GM21447 (cell line): ENCODE results near the gene RHEBL1.
A peak's percentile ranks its signal among the peaks of the same experiment; 100 is the strongest.
"Not testable (repeated sequence)": the region's sequence is repeated elsewhere in the genome, so short reads cannot be mapped to it uniquely, and the experiment has no call there.

Experiments
- ATAC-seq: cut with Tn5 transposase; IDR thresholded peaks from one replicate; pipeline ENCODE4 v1.9.1; 2021; ENCODE audit not compliant: unreplicated experiment

RHEBL1 gene

GRCh38 chr12:49089821-49090773 lies 20.3 kb upstream of the RHEBL1 start:
- no peak for ATAC-seq

GRCh38 chr12:49088932-49089330 lies 19.2 kb upstream of the RHEBL1 start:
- no peak for ATAC-seq

GRCh38 chr12:49088150-49088931 lies 18.6 kb upstream of the RHEBL1 start:
- peak; percentile 86 for ATAC-seq

- ATAC-seq = no peak
These were observed 16.3 kb upstream of the RHEBL1 start for GRCh38 chr12:49086116-49086515.

- no peak for ATAC-seq
These were observed 14.7 kb upstream of the RHEBL1 start for GRCh38 chr12:49084438-49084837.

GRCh38 chr12:49079793-49080192 lies 10.0 kb upstream of the RHEBL1 start:
- no peak for ATAC-seq

GRCh38 chr12:49070971-49071370 lies 1.2 kb upstream of the RHEBL1 start:
- ATAC-seq = no peak

- no peak for ATAC-seq
These were observed 786 bp downstream of the RHEBL1 start for GRCh38 chr12:49068879-49069506.

- ATAC-seq = no peak
These were observed 3.7 kb downstream of the RHEBL1 start for GRCh38 chr12:49066120-49066519.

- ATAC-seq = no peak
These were observed 5.0 kb downstream of the RHEBL1 start for GRCh38 chr12:49064767-49065152.

GRCh38 chr12:49061916-49062315 lies 7.9 kb downstream of the RHEBL1 start:
- not testable (repeated sequence) for ATAC-seq

GRCh38 chr12:49061157-49061650 lies 8.6 kb downstream of the RHEBL1 start:
- ATAC-seq = no peak

- ATAC-seq = peak; percentile 45
These were observed 9.3 kb downstream of the RHEBL1 start, which contains the start of gene KMT2D for GRCh38 chr12:49060237-49061156. Gene KMT2D, minus strand, starts transcription at chr12:49060794. Its CDS starts 5,470 bp downstream, at chr12:49055324.

GRCh38 chr12:49059299-49060171 lies 10.2 kb downstream of the RHEBL1 start:
- peak; percentile 7 for ATAC-seq

- no peak for ATAC-seq
These were observed 10.8 kb downstream of the RHEBL1 start for GRCh38 chr12:49059045-49059298.

GRCh38 chr12:49058366-49059044 lies 11.3 kb downstream of the RHEBL1 start:
- ATAC-seq = no peak

- no peak for ATAC-seq
These were observed 11.9 kb downstream of the RHEBL1 start for GRCh38 chr12:49057888-49058287.

GRCh38 chr12:49055978-49056754 lies 13.6 kb downstream of the RHEBL1 start:
- ATAC-seq = peak; percentile 60
